ENCODE data around the gene ADGRB3.

The ADGRB3 gene

DNA sequence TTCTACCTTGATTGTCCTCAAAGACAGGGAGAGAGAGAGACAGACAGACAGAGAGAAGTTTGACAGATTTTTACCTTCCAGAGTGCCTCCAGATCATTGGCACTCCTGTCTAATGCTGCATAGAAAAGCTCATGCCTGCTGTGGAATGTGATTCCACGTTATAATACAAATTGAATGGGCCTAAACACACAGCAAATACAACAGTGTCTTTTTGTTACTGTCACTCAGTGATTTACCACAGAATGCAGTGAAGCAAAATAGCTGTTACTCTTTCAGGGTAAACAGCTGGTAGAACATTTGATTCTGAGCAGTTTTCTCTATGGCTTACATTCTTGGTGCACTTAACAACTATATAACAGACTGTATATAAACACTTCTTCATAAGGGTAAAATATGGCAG lies 603.0 kb downstream of the ADGRB3 start:
- Histone ChIP-seq H3K4ac (ENCODE audit: low read depth, low read length) (no peak overlapping the region), H2AK5ac (ENCODE audit: low read length) (no peak overlapping the region), H3K79me2 (ENCODE audit: control insufficient read depth, insufficient read depth, low read length) (no peaks in the 10 kb centered on the region), H3K4me2 (ENCODE audit: low read length) (no peak overlapping the region), H3K9ac (ENCODE audit: low read length) (no peak overlapping the region), H3K36me3 (ENCODE audit: control insufficient read depth, insufficient read depth, low read length) (no peaks in the 10 kb centered on the region), H4K8ac (ENCODE audit: low read depth, low read length) (no peak overlapping the region), H3K27me3 (ENCODE audit: insufficient read depth, low read length, poor library complexity) (no peaks in the 10 kb centered on the region), H2BK5ac (ENCODE audit: low read length) (no peak overlapping the region), H3K79me1 (ENCODE audit: low read length) (no peaks in the 10 kb centered on the region), H2BK15ac (replicated peaks; ENCODE audit: low read depth) (no peak overlapping the region), H3K56ac (ENCODE audit: low read length) (no peak overlapping the region), H3K4me3 (ENCODE audit: low read length) (no peak overlapping the region), H2BK120ac (ENCODE audit: low read depth, low read length) (no peak overlapping the region), H3K18ac (ENCODE audit: low read length) (no peak overlapping the region), H3K27ac (ENCODE audit: low read depth, low read length) (no peak overlapping the region), H3K4me1 (ENCODE audit: control insufficient read depth, low read depth, low read length) (no peaks in the 10 kb centered on the region), H4K5ac (ENCODE audit: low read length) (no peak overlapping the region), H3K23ac (ENCODE audit: low read length) (no peak overlapping the region)
- DNase-seq: no peak
- WGBS (ENCODE audit: extremely low coverage, insufficient coverage, low lambda C conversion rate): no CpG with 5 or more reads among the region's 1 CpG

GRCh38 chr6:69246983-69247382 lies 611.9 kb downstream of the ADGRB3 start:
- H3K4me3 ChIP-seq (ENCODE audit: low read length): no peak overlapping the region
- H3K18ac ChIP-seq (ENCODE audit: low read length): no peak overlapping the region
- no peak overlapping the region for H2BK120ac ChIP-seq (ENCODE audit: low read depth, low read length)
- no peak for DNase-seq
- H3K36me3 ChIP-seq (ENCODE audit: control insufficient read depth, insufficient read depth, low read length): no peaks in the 10 kb centered on the region
- H3K4me1 ChIP-seq (ENCODE audit: control insufficient read depth, low read depth, low read length): no peaks in the 10 kb centered on the region
- no peak overlapping the region for H3K56ac ChIP-seq (ENCODE audit: low read length)
- no peak overlapping the region for H2BK15ac ChIP-seq (replicated peaks; ENCODE audit: low read depth)
- H3K9ac ChIP-seq (ENCODE audit: low read length): no peak overlapping the region
- no peak overlapping the region for H4K5ac ChIP-seq (ENCODE audit: low read length)
- H3K4me2 ChIP-seq (ENCODE audit: low read length): no peak overlapping the region
- H2BK5ac ChIP-seq (ENCODE audit: low read length): no peak overlapping the region
- H3K23ac ChIP-seq (ENCODE audit: low read length): no peak overlapping the region
- H3K4ac ChIP-seq (ENCODE audit: low read depth, low read length): no peak overlapping the region
- no CpG with 5 or more reads among the region's 2 CpGs for WGBS (ENCODE audit: extremely low coverage, insufficient coverage, low lambda C conversion rate)
- no peaks in the 10 kb centered on the region for H3K79me1 ChIP-seq (ENCODE audit: low read length)
- no peaks in the 10 kb centered on the region for H3K79me2 ChIP-seq (ENCODE audit: control insufficient read depth, insufficient read depth, low read length)
- H3K27ac ChIP-seq (ENCODE audit: low read depth, low read length): no peak overlapping the region
- no peaks in the 10 kb centered on the region for H3K27me3 ChIP-seq (ENCODE audit: insufficient read depth, low read length, poor library complexity)
- H4K8ac ChIP-seq (ENCODE audit: low read depth, low read length): no peak overlapping the region
- no peak overlapping the region for H2AK5ac ChIP-seq (ENCODE audit: low read length)

DNA sequence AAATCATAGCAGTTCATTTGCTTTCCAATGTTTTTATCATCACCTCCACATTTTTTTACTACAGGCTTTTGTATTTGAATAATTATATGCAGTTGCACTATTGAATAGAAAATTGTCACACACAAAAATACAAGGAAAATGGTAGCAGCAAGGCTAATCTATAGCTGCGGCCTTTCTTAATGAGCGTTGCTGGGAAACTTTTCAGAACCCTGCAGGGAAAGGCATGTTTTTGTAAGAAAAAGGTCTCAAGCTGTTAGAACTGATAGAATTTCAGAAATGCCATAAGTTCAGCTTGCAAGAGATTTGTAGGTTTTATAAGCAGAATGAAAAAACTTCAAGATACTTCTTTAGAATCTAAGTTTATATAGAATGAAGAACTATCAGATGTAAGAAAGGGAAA lies 625.9 kb downstream of the ADGRB3 start:
- Histone ChIP-seq H3K4me2 (ENCODE audit: low read length) (no peak overlapping the region), H2BK5ac (ENCODE audit: low read length) (no peak overlapping the region), H3K23ac (ENCODE audit: low read length) (no peak overlapping the region), H3K18ac (ENCODE audit: low read length) (no peak overlapping the region), H3K4ac (ENCODE audit: low read depth, low read length) (no peak overlapping the region), H3K79me1 (ENCODE audit: low read length) (no peaks in the 10 kb centered on the region), H3K56ac (ENCODE audit: low read length) (no peak overlapping the region), H2BK120ac (ENCODE audit: low read depth, low read length) (no peak overlapping the region), H3K4me3 (ENCODE audit: low read length) (no peak overlapping the region), H3K79me2 (ENCODE audit: control insufficient read depth, insufficient read depth, low read length) (no peaks in the 10 kb centered on the region), H3K27ac (ENCODE audit: low read depth, low read length) (no peak overlapping the region), H3K27me3 (ENCODE audit: insufficient read depth, low read length, poor library complexity) (no peaks in the 10 kb centered on the region), H4K5ac (ENCODE audit: low read length) (no peak overlapping the region), H2BK15ac (replicated peaks; ENCODE audit: low read depth) (no peak overlapping the region), H2AK5ac (ENCODE audit: low read length) (no peak overlapping the region), H3K36me3 (ENCODE audit: control insufficient read depth, insufficient read depth, low read length) (no peaks in the 10 kb centered on the region), H3K4me1 (ENCODE audit: control insufficient read depth, low read depth, low read length) (no peaks in the 10 kb centered on the region), H4K8ac (ENCODE audit: low read depth, low read length) (no peak overlapping the region), H3K9ac (ENCODE audit: low read length) (no peak overlapping the region)
- DNase-seq: no peak
- no CpG with 5 or more reads among the region's 2 CpGs for WGBS (ENCODE audit: extremely low coverage, insufficient coverage, low lambda C conversion rate)

GRCh38 chr6:69263297-69263696 lies 628.2 kb downstream of the ADGRB3 start:
- no peak overlapping the region for H3K27ac ChIP-seq (ENCODE audit: low read depth, low read length)
- no peaks in the 10 kb centered on the region for H3K27me3 ChIP-seq (ENCODE audit: insufficient read depth, low read length, poor library complexity)
- no CpG with 5 or more reads among the region's 2 CpGs for WGBS (ENCODE audit: extremely low coverage, insufficient coverage, low lambda C conversion rate)

GRCh38 chr6:69265090-69265489 lies 630.0 kb downstream of the ADGRB3 start:
- no peaks in the 10 kb centered on the region for H3K79me1 ChIP-seq (ENCODE audit: low read length)
- no CpG with 5 or more reads among the region's 2 CpGs for WGBS (ENCODE audit: extremely low coverage, insufficient coverage, low lambda C conversion rate)
- no peaks in the 10 kb centered on the region for H3K36me3 ChIP-seq (ENCODE audit: control insufficient read depth, insufficient read depth, low read length)
- H3K56ac ChIP-seq (ENCODE audit: low read length): no peak overlapping the region
- no peaks in the 10 kb centered on the region for H3K4me1 ChIP-seq (ENCODE audit: control insufficient read depth, low read depth, low read length)
- H4K5ac ChIP-seq (ENCODE audit: low read length): no peak overlapping the region
- H2BK5ac ChIP-seq (ENCODE audit: low read length): no peak overlapping the region
- DNase-seq: no peak
- H2BK120ac ChIP-seq (ENCODE audit: low read depth, low read length): no peak overlapping the region
- no peak overlapping the region for H3K4me3 ChIP-seq (ENCODE audit: low read length)
- no peak overlapping the region for H3K23ac ChIP-seq (ENCODE audit: low read length)
- no peak overlapping the region for H4K8ac ChIP-seq (ENCODE audit: low read depth, low read length)
- H3K9ac ChIP-seq (ENCODE audit: low read length): no peak overlapping the region
- H3K4ac ChIP-seq (ENCODE audit: low read depth, low read length): no peak overlapping the region
- H3K4me2 ChIP-seq (ENCODE audit: low read length): no peak overlapping the region
- H2AK5ac ChIP-seq (ENCODE audit: low read length): no peak overlapping the region
- H3K27ac ChIP-seq (ENCODE audit: low read depth, low read length): no peak overlapping the region
- no peaks in the 10 kb centered on the region for H3K27me3 ChIP-seq (ENCODE audit: insufficient read depth, low read length, poor library complexity)
- no peaks in the 10 kb centered on the region for H3K79me2 ChIP-seq (ENCODE audit: control insufficient read depth, insufficient read depth, low read length)
- no peak overlapping the region for H2BK15ac ChIP-seq (replicated peaks; ENCODE audit: low read depth)
- H3K18ac ChIP-seq (ENCODE audit: low read length): no peak overlapping the region

More at GRCh38 chr6:69263297-69263696, 628.2 kb downstream of the ADGRB3 start:
- Histone ChIP-seq H2BK5ac (ENCODE audit: low read length) (no peak overlapping the region), H4K8ac (ENCODE audit: low read depth, low read length) (no peak overlapping the region), H3K36me3 (ENCODE audit: control insufficient read depth, insufficient read depth, low read length) (no peaks in the 10 kb centered on the region), H3K23ac (ENCODE audit: low read length) (no peak overlapping the region), H3K18ac (ENCODE audit: low read length) (no peak overlapping the region), H3K79me2 (ENCODE audit: control insufficient read depth, insufficient read depth, low read length) (no peaks in the 10 kb centered on the region), H3K79me1 (ENCODE audit: low read length) (no peaks in the 10 kb centered on the region), H3K4me3 (ENCODE audit: low read length) (no peak overlapping the region), H3K4ac (ENCODE audit: low read depth, low read length) (no peak overlapping the region), H2BK120ac (ENCODE audit: low read depth, low read length) (no peak overlapping the region), H2AK5ac (ENCODE audit: low read length) (no peak overlapping the region), H4K5ac (ENCODE audit: low read length) (no peak overlapping the region), H3K9ac (ENCODE audit: low read length) (no peak overlapping the region), H2BK15ac (replicated peaks; ENCODE audit: low read depth) (no peak overlapping the region), H3K4me2 (ENCODE audit: low read length) (no peak overlapping the region), H3K56ac (ENCODE audit: low read length) (no peak overlapping the region), H3K4me1 (ENCODE audit: control insufficient read depth, low read depth, low read length) (no peaks in the 10 kb centered on the region)
- no peak for DNase-seq

GRCh38 chr6:69265706-69266105 lies 630.6 kb downstream of the ADGRB3 start:
- no peak for DNase-seq
- no peaks in the 10 kb centered on the region for H3K27me3 ChIP-seq (ENCODE audit: insufficient read depth, low read length, poor library complexity)
- no peak overlapping the region for H3K4me2 ChIP-seq (ENCODE audit: low read length)
- no peak overlapping the region for H4K8ac ChIP-seq (ENCODE audit: low read depth, low read length)
- no peaks in the 10 kb centered on the region for H3K4me1 ChIP-seq (ENCODE audit: control insufficient read depth, low read depth, low read length)
- H3K79me2 ChIP-seq (ENCODE audit: control insufficient read depth, insufficient read depth, low read length): no peaks in the 10 kb centered on the region
- H3K36me3 ChIP-seq (ENCODE audit: control insufficient read depth, insufficient read depth, low read length): no peaks in the 10 kb centered on the region
- H3K79me1 ChIP-seq (ENCODE audit: low read length): no peaks in the 10 kb centered on the region
- H3K56ac ChIP-seq (ENCODE audit: low read length): no peak overlapping the region
- no peak overlapping the region for H3K4ac ChIP-seq (ENCODE audit: low read depth, low read length)
- no peak overlapping the region for H2BK120ac ChIP-seq (ENCODE audit: low read depth, low read length)
- H2AK5ac ChIP-seq (ENCODE audit: low read length): no peak overlapping the region
- no peak overlapping the region for H3K9ac ChIP-seq (ENCODE audit: low read length)
- H2BK15ac ChIP-seq (replicated peaks; ENCODE audit: low read depth): no peak overlapping the region
- H4K5ac ChIP-seq (ENCODE audit: low read length): no peak overlapping the region
- H3K18ac ChIP-seq (ENCODE audit: low read length): no peak overlapping the region
- no peak overlapping the region for H3K27ac ChIP-seq (ENCODE audit: low read depth, low read length)
- H3K4me3 ChIP-seq (ENCODE audit: low read length): no peak overlapping the region
- no CpG with 5 or more reads among the region's 1 CpG for WGBS (ENCODE audit: extremely low coverage, insufficient coverage, low lambda C conversion rate)
- no peak overlapping the region for H2BK5ac ChIP-seq (ENCODE audit: low read length)
- H3K23ac ChIP-seq (ENCODE audit: low read length): no peak overlapping the region
